Measurements from ENCODE around the gene DNM3. TPM values are rescaled to one million over a fixed set of nuclear protein-coding genes. Genes with fewer than 3 reads are reported as not detected.

The DNM3 gene
- total and polyA plus RNA-seq, 2 donors (not counting 1 experiment from before 2014, with no cell fraction given) = 1.0 to 1.3 TPM

GRCh38 chr1:171871848-171872247, 30.6 kb downstream of the DNM3 start:
- ChIA-PET CTCF (no interaction called here), POLR2A (no interaction called here)
- no peaks in the 10 kb centered on the region for H3K9me3 Mint-ChIP-seq (ENCODE audit: insufficient read depth)
- ATAC-seq (ENCODE audit: low read depth) (no peak), DNase-seq (no peak)
- H3K27me3 Mint-ChIP-seq = peaks cover 3% of the 10 kb centered on the region
- WGBS (ENCODE audit: insufficient coverage) = 100% methylated on average over 2 of the region's 2 CpGs
- TF ChIP-seq CTCF (IDR thresholded peaks at IDR 0.05) = no peak
- TF ChIP-seq EZH2 (IDR thresholded peaks at IDR 0.05; ENCODE audit: borderline replicate concordance, insufficient read depth, low read depth, low read length, poor library complexity, severe bottlenecking) = no peak
- Histone ChIP-seq H3K9me3 (ENCODE audit: control extremely low read depth in 1 of 3, control insufficient read depth in 2 of 3, insufficient read depth in 1 of 3, low read length in 2 of 3) (no peaks in the 10 kb centered on the region), H3K9ac (ENCODE audit: low read length) (no peak overlapping the region), H3K79me2 (ENCODE audit: control insufficient read depth, insufficient read depth, low read length) (no peaks in the 10 kb centered on the region), H2AFZ (ENCODE audit: insufficient read depth, low read depth, low read length, poor library complexity, severe bottlenecking) (no peak overlapping the region), H3K4me1 (ENCODE audit: control insufficient read depth in 2 of 2, insufficient read depth in 2 of 2, low read length in 2 of 2) (no peaks in the 10 kb centered on the region), H3K4me2 (replicated peaks; ENCODE audit: low read depth, low read length, poor library complexity, severe bottlenecking) (no peak overlapping the region), H4K20me1 (ENCODE audit: control insufficient read depth, insufficient read depth, low read length, poor library complexity, severe bottlenecking) (no peaks in the 10 kb centered on the region), H3K4me3 (ENCODE audit: control extremely low read depth in 1 of 5, extremely low read depth in 1 of 5, insufficient read depth in 1 of 5, low read depth in 2 of 5, low read length in 4 of 5) (no peak overlapping the region), H3K27me3 (replicated peaks in 1 of 4; ENCODE audit: control extremely low read depth in 1 of 4, control insufficient read depth in 3 of 4, insufficient read depth in 4 of 4, low read length in 3 of 4) (no peaks in the 10 kb centered on the region), H3K27ac (ENCODE audit: low read length in 2 of 2) (no peak overlapping the region), H3K36me3 (replicated peaks in 1 of 2; ENCODE audit: control extremely low read depth in 1 of 2, control insufficient read depth in 1 of 2, extremely low read depth in 1 of 2, insufficient read depth in 2 of 2, low read length in 1 of 2) (no peaks in the 10 kb centered on the region)
- no peak overlapping the region for H3K4me3 Mint-ChIP-seq
- H3K4me1 Mint-ChIP-seq = no peaks in the 10 kb centered on the region
- intact Hi-C loops (cut with micrococcal nuclease) = no loop called here
- no peak overlapping the region for H3K27ac Mint-ChIP-seq

DNA sequence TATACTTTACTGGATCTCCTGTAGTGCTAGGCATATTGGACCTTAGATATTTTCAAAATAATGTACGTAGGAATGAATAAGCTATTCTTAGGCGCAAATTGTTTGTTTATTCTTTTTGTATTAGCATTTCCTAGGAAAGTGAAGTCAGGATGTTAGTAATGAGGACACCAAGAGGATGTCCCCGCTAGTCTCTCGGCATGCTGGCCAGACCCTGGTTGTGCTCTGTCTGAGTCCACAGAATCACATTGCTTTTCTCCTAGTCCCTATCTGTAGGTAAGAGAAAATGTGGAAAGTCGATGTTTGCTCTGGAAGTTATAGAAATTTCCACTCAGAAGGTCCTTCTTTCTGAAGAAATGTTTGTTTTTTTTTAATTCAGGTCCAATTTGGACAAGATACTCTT, 31.1 kb downstream of the DNM3 start:
- DNase-seq (no peak), ATAC-seq (ENCODE audit: low read depth) (no peak)
- H3K79me2 ChIP-seq (ENCODE audit: control insufficient read depth, insufficient read depth, low read length) = no peaks in the 10 kb centered on the region
- ChIA-PET CTCF (no interaction called here), POLR2A (no interaction called here)
- no peaks in the 10 kb centered on the region for H3K36me3 ChIP-seq (replicated peaks in 1 of 2; ENCODE audit: control extremely low read depth in 1 of 2, control insufficient read depth in 1 of 2, extremely low read depth in 1 of 2, insufficient read depth in 2 of 2, low read length in 1 of 2)
- H3K27ac ChIP-seq (ENCODE audit: low read length in 2 of 2) = no peak overlapping the region
- no peak overlapping the region for H2AFZ ChIP-seq (ENCODE audit: insufficient read depth, low read depth, low read length, poor library complexity, severe bottlenecking)
- TF ChIP-seq EZH2 (IDR thresholded peaks at IDR 0.05; ENCODE audit: borderline replicate concordance, insufficient read depth, low read depth, low read length, poor library complexity, severe bottlenecking) = no peak
- no peak for TF ChIP-seq CTCF (IDR thresholded peaks at IDR 0.05)
- WGBS (ENCODE audit: insufficient coverage) = 100% methylated on average over 2 of the region's 5 CpGs
- Mint-ChIP-seq H3K9me3 (ENCODE audit: insufficient read depth) (no peaks in the 10 kb centered on the region), H3K4me3 (no peak overlapping the region), H3K27ac (no peak overlapping the region), H3K4me1 (no peaks in the 10 kb centered on the region), H3K27me3 (peaks cover 3% of the 10 kb centered on the region)
- H3K27me3 ChIP-seq (replicated peaks in 1 of 4; ENCODE audit: control extremely low read depth in 1 of 4, control insufficient read depth in 3 of 4, insufficient read depth in 4 of 4, low read length in 3 of 4) = no peaks in the 10 kb centered on the region
- no peak overlapping the region for H3K4me2 ChIP-seq (replicated peaks; ENCODE audit: low read depth, low read length, poor library complexity, severe bottlenecking)
- H3K9ac ChIP-seq (ENCODE audit: low read length) = no peak overlapping the region
- no peaks in the 10 kb centered on the region for H3K4me1 ChIP-seq (ENCODE audit: control insufficient read depth in 2 of 2, insufficient read depth in 2 of 2, low read length in 2 of 2)
- no peaks in the 10 kb centered on the region for H4K20me1 ChIP-seq (ENCODE audit: control insufficient read depth, insufficient read depth, low read length, poor library complexity, severe bottlenecking)
- no peaks in the 10 kb centered on the region for H3K9me3 ChIP-seq (ENCODE audit: control extremely low read depth in 1 of 3, control insufficient read depth in 2 of 3, insufficient read depth in 1 of 3, low read length in 2 of 3)
- intact Hi-C loops (cut with micrococcal nuclease) = no loop called here
- H3K4me3 ChIP-seq (ENCODE audit: control extremely low read depth in 1 of 5, extremely low read depth in 1 of 5, insufficient read depth in 1 of 5, low read depth in 2 of 5, low read length in 4 of 5) = no peak overlapping the region
